ENCODE results near the gene VIPAS39.

GRCh38 chr14:77478796-77479195 is 21.4 kb upstream of the VIPAS39 start:
- no peak for TF ChIP-seq EZH2 (IDR thresholded peaks at IDR 0.05; ENCODE audit: low read length)
- no peak for TF ChIP-seq CTCF (optimal IDR thresholded peaks at IDR 0.05 in 1 of 3, IDR thresholded peaks at IDR 0.05 in 1 of 3, conservative IDR thresholded peaks at IDR 0.05 in 1 of 3; ENCODE audit: extremely low read depth in 1 of 3, insufficient read depth in 2 of 3, low read length in 3 of 3)

Measured in keratinocyte (primary cell).